CD4-positive, alpha-beta T cell (primary cell): Measurements from ENCODE around the gene LPP. TPM values are rescaled to one million over a fixed set of nuclear protein-coding genes. Genes with fewer than 3 reads are reported as not detected.
"Not testable (repeated sequence)": the region's sequence is repeated elsewhere in the genome, so short reads cannot be mapped to it uniquely, and the experiment has no call there.

Experiments
- ATAC-seq: fragments of 200-7000 bp; cut with Tn5 transposase; one replicate; pipeline ENCODE4 v1.10.0; 2022; ENCODE audit warnings: mild to moderate bottlenecking; ENCODE audit not compliant: poor library complexity
- CTCF ChIA-PET: fragments of 350-600 bp; sonication (Branson Sonifier 250); formaldehyde crosslinking; loops from one replicate; lab custom pipeline; 2021; ENCODE audit warnings: antibody characterized with exemption, inconsistent platforms; lab: Charles Lee
- POLR2A ChIA-PET: fragments of 350-600 bp; sonication (Branson Sonifier 250); formaldehyde crosslinking; loops from one replicate; lab custom pipeline; 2021; ENCODE audit warnings: antibody characterized with exemption, inconsistent platforms; lab: Charles Lee
- DNase-seq, 14 experiments: peaks; one replicate each; pipeline ENCODE4 v3.0.0-alpha.2; 2013 to 2020; ENCODE audit warnings: mixed read lengths in 2 of 14
- H3K27ac ChIP-seq, 2 donors: one replicate each; pipeline versions ENCODE4 v1.5.1 to v1.7.0; 2013; ENCODE audit warnings: low read length in 2 of 2, low read depth in 1 of 2, mild to moderate bottlenecking in 1 of 2
- H3K27me3 ChIP-seq, 2 experiments: 1 replicate in 1 of 2; 2 replicates in 1 of 2; pipeline versions ENCODE4 v1.6.1 to v1.7.0; 2013; ENCODE audit warnings: low read length in 2 of 2, control low read depth in 1 of 2, mild to moderate bottlenecking in 1 of 2, moderate library complexity in 1 of 2; ENCODE audit not compliant: insufficient read depth in 2 of 2, control insufficient read depth in 1 of 2
- H3K36me3 ChIP-seq: one replicate; pipeline ENCODE4 v1.6.1; 2013; ENCODE audit warnings: low read length, control low read depth; ENCODE audit not compliant: insufficient read depth
- H3K4me1 ChIP-seq: one replicate; pipeline ENCODE4 v1.6.1; 2013; ENCODE audit warnings: low read length, control low read depth; ENCODE audit not compliant: insufficient read depth
- H3K4me3 ChIP-seq: one replicate; pipeline ENCODE4 v1.5.1; 2013; ENCODE audit warnings: mild to moderate bottlenecking, low read length, moderate library complexity
- H3K9me3 ChIP-seq, 2 experiments: 1 replicate in 1 of 2; 2 replicates in 1 of 2; pipeline versions ENCODE4 v1.6.1 to v1.7.0; 2013; ENCODE audit warnings: low read length in 2 of 2, mild to moderate bottlenecking in 2 of 2, control low read depth in 1 of 2, moderate library complexity in 1 of 2; ENCODE audit not compliant: control insufficient read depth in 1 of 2, insufficient read depth in 1 of 2
- H3K27ac Mint-ChIP-seq: one replicate; pipeline ENCODE4 v1.8.0; 2020; ENCODE audit warnings: mixed read lengths
- H3K27me3 Mint-ChIP-seq: one replicate; pipeline ENCODE4 v1.8.0; 2021; ENCODE audit warnings: mixed read lengths
- H3K36me3 Mint-ChIP-seq: one replicate; pipeline ENCODE4 v1.8.0; 2021; ENCODE audit warnings: low read depth, mixed read lengths
- H3K4me1 Mint-ChIP-seq: one replicate; pipeline ENCODE4 v1.8.0; 2021; ENCODE audit warnings: low read depth, mixed read lengths
- H3K4me3 Mint-ChIP-seq: one replicate; pipeline ENCODE4 v1.8.0; 2020; ENCODE audit warnings: mild to moderate bottlenecking, mixed read lengths
- H3K9me3 Mint-ChIP-seq: one replicate; pipeline ENCODE4 v1.8.0; 2020; ENCODE audit warnings: mixed read lengths
- intact Hi-C, 2 experiments: fragments of 100-400 bp; cut with DNase I in 1 of 2; cut with micrococcal nuclease in 1 of 2; formaldehyde crosslinking; loops; one replicate each; pipeline versions ENCODE4 v1.15.1 to v1.9.0; 2023 to 2025; cut with DNase I, micrococcal nuclease
- total RNA-seq, 174 experiments: library from RNA in 2 of 174; stranded (reverse) in 2 of 174; gene quantifications; one replicate each; pipeline ENCODE4 v1.2.3 and lab custom pipeline; 2021 to 2026
- TF ChIP-seq, protein P1 (sequence below): fragments of 200-600 bp; IDR thresholded peaks from one replicate; pipeline ENCODE4 v1.8.0; 2022; ENCODE audit warnings: antibody characterized with exemption, mild to moderate bottlenecking

Gene LPP
- total RNA-seq, 2 experiments from 2014 or later = 45.6 to 45.9 TPM

DNA sequence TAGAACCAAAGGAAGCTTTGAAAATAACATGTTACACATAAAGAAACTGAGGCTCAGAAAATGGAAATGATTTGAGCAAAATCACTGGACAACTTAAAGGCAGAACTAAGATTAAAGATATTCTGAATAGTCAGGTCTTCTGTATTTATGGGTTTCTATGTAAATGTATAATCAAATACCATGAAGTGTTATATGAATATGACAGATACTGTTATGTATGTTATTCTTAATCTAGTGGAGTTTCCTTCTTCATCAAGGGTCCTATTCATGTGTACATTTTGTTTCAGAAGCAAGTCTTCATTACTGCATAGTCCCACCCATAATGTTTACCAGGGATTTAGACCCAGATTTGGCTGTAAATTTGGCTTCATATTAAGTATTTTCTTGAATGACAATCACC is 547.0 kb downstream of the LPP start:
- DNase-seq = no peak
- Mint-ChIP-seq H3K4me3 (no peak overlapping the region), H3K9me3 (no peaks in the 10 kb centered on the region), H3K27ac (no peak overlapping the region), H3K36me3 (no peaks in the 10 kb centered on the region), H3K27me3 (no peaks in the 10 kb centered on the region), H3K4me1 (peaks cover 9% of the 10 kb centered on the region)
- no peak overlapping the region for H3K27ac ChIP-seq
- no peak for ATAC-seq
- no peaks in the 10 kb centered on the region for H3K36me3 ChIP-seq
- ChIA-PET POLR2A (no interaction called here), CTCF (no interaction called here)
- TF ChIP-seq, protein P1, sequence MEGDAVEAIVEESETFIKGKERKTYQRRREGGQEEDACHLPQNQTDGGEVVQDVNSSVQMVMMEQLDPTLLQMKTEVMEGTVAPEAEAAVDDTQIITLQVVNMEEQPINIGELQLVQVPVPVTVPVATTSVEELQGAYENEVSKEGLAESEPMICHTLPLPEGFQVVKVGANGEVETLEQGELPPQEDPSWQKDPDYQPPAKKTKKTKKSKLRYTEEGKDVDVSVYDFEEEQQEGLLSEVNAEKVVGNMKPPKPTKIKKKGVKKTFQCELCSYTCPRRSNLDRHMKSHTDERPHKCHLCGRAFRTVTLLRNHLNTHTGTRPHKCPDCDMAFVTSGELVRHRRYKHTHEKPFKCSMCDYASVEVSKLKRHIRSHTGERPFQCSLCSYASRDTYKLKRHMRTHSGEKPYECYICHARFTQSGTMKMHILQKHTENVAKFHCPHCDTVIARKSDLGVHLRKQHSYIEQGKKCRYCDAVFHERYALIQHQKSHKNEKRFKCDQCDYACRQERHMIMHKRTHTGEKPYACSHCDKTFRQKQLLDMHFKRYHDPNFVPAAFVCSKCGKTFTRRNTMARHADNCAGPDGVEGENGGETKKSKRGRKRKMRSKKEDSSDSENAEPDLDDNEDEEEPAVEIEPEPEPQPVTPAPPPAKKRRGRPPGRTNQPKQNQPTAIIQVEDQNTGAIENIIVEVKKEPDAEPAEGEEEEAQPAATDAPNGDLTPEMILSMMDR = no peak
- no peak overlapping the region for H3K4me3 ChIP-seq
- no peaks in the 10 kb centered on the region for H3K27me3 ChIP-seq
- H3K9me3 ChIP-seq = no peaks in the 10 kb centered on the region
- H3K4me1 ChIP-seq = no peaks in the 10 kb centered on the region
- intact Hi-C loops = no loop called here

DNA sequence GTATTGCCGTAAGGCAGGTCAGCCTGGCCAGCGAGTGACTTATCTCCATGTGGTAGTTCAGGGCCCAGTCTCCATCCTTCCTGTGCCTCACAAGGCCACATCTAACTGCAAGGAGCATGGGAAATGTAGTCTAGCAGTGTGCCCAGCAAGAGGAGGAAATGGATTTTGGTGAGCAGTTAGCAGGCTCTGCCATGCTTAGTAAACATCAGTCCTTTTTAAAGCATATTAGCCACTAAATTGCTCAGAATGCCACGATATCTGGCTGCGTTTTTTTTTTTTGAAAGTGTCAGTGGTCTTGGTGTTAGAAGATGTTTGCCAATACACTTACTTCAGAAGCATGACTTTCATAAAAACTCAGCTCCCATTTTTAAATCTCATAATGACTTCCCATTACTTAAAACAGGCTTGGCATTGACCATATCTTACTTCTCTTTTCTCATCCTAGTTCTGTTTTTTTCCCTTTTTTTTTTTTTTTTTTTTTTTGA is 547.6 kb downstream of the LPP start:
- ChIA-PET CTCF (no interaction called here), POLR2A (no interaction called here)
- Mint-ChIP-seq H3K4me1 (peaks cover 9% of the 10 kb centered on the region), H3K36me3 (no peaks in the 10 kb centered on the region), H3K27me3 (no peaks in the 10 kb centered on the region), H3K9me3 (no peaks in the 10 kb centered on the region), H3K4me3 (no peak overlapping the region), H3K27ac (no peak overlapping the region)
- TF ChIP-seq, protein P1 = no peak
- Histone ChIP-seq H3K4me3 (no peak overlapping the region), H3K9me3 (no peaks in the 10 kb centered on the region), H3K36me3 (no peaks in the 10 kb centered on the region), H3K27me3 (no peaks in the 10 kb centered on the region), H3K27ac (no peak overlapping the region), H3K4me1 (no peaks in the 10 kb centered on the region)
- intact Hi-C loops = no loop called here
- DNase-seq (peak in 2 of 14 experiments; percentile 29 to 42), ATAC-seq (no peak)

DNA sequence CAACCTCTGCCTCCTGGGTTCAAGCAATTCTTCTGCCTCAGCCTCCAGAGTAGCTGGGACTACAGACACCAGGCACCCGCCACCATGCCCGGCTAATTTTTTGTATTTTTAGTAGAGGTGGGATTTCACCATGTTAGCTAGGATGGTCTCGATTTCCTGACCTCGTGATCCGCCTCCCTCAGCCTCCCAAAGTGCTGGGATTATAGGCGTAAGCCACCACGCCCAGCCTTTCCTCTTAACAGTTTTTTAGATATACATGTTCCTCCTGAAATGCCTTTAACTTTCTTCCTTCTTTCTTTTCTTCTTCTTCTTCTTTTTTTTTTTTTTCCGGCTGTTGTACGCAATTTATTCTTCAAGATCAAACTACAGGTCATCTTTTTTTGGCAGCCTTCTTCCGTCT is 548.1 kb downstream of the LPP start:
- H3K4me3 Mint-ChIP-seq, H3K4me3 ChIP-seq, H3K9me3 Mint-ChIP-seq, POLR2A ChIA-PET, H3K27me3 Mint-ChIP-seq, H3K36me3 Mint-ChIP-seq, H3K27ac ChIP-seq, DNase-seq, H3K27ac Mint-ChIP-seq, H3K27me3 ChIP-seq, ATAC-seq, H3K4me1 ChIP-seq, intact Hi-C loops, H3K36me3 ChIP-seq, H3K4me1 Mint-ChIP-seq, H3K9me3 ChIP-seq: not testable (repeated sequence)
- CTCF ChIA-PET = interaction anchor here (0.7 kb wide), 1 partner anchor 144 kb away, joined by 3 read pairs; no protein-coding TSS in a partner anchor

DNA sequence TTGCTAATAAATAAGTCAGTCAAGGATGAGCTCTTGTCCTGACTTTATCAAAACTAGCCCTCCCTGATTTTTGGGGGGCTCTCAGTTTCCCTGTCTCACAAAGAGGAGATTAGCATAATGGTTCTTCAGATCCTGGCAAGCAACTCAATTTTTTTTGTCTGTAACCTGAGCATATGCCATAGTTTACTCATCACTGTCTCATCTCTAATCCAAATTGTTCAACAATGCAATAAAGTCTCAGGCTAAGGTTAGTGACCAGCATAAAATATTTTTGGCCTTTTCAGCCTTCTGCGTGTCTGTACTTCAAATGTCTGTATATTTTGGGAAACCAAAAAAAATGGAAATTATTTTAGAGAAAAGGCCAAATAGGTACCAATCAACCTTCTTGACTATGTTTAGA is 552.2 kb downstream of the LPP start:
- TF ChIP-seq, protein P1 = no peak
- H3K27me3 Mint-ChIP-seq = no peaks in the 10 kb centered on the region
- no peak overlapping the region for H3K4me3 Mint-ChIP-seq

More for the DNA sequence above, 552.2 kb downstream of the LPP start:
- H3K27me3 ChIP-seq = no peaks in the 10 kb centered on the region
- ChIA-PET POLR2A (no interaction called here), CTCF (no interaction called here)
- no peaks in the 10 kb centered on the region for H3K36me3 ChIP-seq
- no peak overlapping the region for H3K27ac ChIP-seq
- no peak overlapping the region for H3K27ac Mint-ChIP-seq
- no peaks in the 10 kb centered on the region for H3K9me3 ChIP-seq
- intact Hi-C loops = no loop called here
- no peak for DNase-seq
- H3K36me3 Mint-ChIP-seq = peaks cover 16% of the 10 kb centered on the region
- peaks cover 9% of the 10 kb centered on the region for H3K4me1 Mint-ChIP-seq
- no peak overlapping the region for H3K4me3 ChIP-seq
- no peaks in the 10 kb centered on the region for H3K4me1 ChIP-seq
- no peak for ATAC-seq
- no peaks in the 10 kb centered on the region for H3K9me3 Mint-ChIP-seq
